ENCODE results near the gene SH2D4B.

The SH2D4B gene

GRCh38 chr10:80590585-80591125 is 53.0 kb downstream of the SH2D4B start:
- DNase-seq (ENCODE audit: low read depth): no peak

- DNase-seq (ENCODE audit: low read depth): no peak
Measured at GRCh38 chr10:80596391-80597257, 58.9 kb downstream of the SH2D4B start.

GRCh38 chr10:80598084-80598798 is 60.5 kb downstream of the SH2D4B start:
- DNase-seq (ENCODE audit: low read depth): no peak

DNA sequence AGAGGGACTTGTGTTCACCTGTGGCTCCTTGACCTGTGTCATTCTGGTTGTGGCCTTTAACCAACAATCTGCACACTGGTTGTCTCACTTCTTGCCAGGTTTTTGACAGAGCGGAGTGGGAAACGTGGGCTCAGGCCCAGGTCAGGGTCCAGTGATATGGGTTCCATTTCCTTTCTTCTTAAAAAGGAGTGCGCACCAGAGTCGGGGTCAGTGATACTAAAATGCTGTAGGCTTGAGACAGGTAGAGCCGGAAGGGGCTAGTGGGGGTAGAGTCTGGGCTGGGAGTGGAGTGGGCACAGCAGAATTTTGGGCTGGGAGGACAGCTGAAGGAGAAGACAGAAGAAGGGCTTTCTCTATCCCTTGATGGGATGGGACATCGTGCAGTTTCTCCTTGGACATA is 61.2 kb downstream of the SH2D4B start:
- no peak for DNase-seq (ENCODE audit: low read depth)

GRCh38 chr10:80599424-80599847 is 61.7 kb downstream of the SH2D4B start:
- no peak for DNase-seq (ENCODE audit: low read depth)

GRCh38 chr10:80600256-80600655 is 62.6 kb downstream of the SH2D4B start:
- DNase-seq (ENCODE audit: low read depth): no peak

GRCh38 chr10:80602881-80603280 is 65.2 kb downstream of the SH2D4B start:
- no peak for DNase-seq (ENCODE audit: low read depth)

DNA sequence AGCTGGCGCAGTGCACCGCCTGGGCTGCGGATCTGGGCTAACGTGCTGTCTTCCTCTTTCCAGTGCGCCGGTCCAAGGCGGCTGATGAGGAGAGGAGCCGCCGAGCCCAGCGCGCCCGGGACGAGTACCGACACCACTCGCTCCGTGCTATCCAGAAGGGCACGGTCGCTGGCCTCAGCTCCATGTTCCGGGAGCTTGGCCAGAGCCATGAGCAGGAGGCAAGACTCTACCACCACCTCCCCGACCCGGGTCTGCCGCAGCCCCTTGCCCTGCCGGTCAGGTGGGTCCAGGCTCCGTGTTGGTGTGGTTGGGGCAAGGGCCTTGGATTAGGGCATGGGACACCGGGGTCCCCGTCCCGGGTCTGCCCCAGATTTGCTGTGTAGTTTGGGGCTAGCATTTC is 65.8 kb downstream of the SH2D4B start:
- DNase-seq (ENCODE audit: low read depth): no peak

DNA sequence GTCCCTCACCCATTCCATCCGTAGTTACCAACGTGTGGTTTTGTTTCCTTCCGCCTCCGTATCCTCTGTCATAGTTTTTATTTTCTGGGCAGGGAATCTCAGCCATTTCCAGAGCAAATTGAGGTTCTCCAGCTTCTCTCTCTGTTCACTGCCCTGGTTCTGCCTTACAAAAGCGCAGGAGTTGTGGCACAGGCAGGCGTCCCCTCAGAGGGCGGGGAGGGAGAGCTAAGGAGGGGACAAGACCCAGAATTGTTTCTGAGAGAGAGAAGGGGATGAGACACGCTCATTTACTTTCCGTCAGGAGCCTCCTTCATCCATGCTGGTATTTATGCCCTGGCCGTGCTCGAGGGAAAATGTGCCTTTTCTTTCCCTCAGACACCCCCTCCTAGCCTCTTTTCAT is 71.0 kb downstream of the SH2D4B start:
- DNase-seq (ENCODE audit: low read depth): no peak

- DNase-seq (ENCODE audit: low read depth): no peak
Measured at GRCh38 chr10:80609331-80609730, 71.6 kb downstream of the SH2D4B start.

DNA sequence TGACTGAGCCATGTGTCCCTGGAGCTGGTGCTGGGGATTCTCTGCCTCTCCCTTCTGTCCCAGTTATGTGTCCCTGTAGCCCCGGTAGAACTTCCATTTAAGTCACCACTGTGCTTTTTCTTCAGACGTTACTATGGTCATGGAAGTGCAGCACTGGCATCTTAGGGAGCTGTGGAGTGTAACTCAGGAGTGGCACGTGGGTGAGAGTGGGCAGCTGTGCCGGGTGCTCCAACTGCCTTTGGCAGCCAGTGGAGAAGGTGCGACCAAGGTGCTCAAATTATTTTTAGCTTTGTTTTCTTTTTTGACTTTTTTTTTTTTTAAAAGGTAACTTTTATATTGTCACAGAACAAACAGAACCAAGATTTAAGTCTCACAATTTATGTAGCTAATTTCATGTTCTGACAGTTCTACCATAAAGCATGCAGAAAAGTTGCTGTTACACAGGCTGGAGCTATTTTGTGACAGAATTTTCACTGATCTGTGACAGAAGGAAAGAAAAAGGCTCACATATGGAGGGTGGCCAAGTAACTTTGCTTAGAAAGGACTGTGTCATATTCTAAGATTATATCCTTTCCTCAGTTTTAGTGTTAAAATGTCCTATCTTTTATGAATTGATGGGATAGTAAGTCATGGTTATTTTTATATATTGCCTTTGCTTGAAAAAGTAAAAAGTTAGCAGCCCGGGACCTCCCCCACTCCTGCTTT is 73.9 kb downstream of the SH2D4B start:
- no peak for DNase-seq (ENCODE audit: low read depth)

GRCh38 chr10:80612261-80612660 is 74.6 kb downstream of the SH2D4B start:
- no peak for DNase-seq (ENCODE audit: low read depth)

DNA sequence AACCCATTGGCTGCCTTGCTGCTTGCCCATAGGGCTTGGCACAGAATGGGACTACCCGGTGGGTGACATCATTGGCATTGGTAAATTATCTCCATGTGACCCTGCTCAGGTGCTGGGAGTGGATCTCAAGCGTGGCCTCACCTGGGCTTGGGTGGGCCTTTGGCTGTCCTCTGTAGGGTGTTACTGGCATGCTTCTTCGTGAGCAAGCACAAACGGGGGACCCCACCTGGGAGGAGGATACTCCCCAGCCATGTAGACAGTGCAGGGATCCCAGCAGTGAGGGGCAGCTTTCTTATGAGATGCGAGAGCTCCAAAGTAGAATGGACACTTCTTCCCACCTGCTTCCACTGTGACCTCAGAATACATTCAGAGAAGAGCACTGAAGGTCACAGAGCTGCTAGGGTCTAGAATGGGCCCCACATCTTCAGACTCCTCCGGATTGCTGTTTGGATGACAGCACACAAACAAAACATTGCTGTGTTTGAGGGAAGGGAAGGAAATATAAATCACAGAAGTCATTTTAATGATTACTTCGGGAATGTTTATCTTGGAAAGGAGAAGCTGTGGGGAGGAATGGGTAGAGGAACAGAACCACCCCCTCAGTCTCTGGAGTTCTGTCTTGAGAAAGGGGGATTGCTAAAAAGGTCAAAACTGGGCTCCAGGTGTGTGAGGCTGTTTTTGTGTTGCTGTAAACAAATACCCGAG is 75.9 kb downstream of the SH2D4B start:
- no peak for DNase-seq (ENCODE audit: low read depth)

- DNase-seq (ENCODE audit: low read depth): no peak
Measured at GRCh38 chr10:80614576-80615416, 77.1 kb downstream of the SH2D4B start.

DNA sequence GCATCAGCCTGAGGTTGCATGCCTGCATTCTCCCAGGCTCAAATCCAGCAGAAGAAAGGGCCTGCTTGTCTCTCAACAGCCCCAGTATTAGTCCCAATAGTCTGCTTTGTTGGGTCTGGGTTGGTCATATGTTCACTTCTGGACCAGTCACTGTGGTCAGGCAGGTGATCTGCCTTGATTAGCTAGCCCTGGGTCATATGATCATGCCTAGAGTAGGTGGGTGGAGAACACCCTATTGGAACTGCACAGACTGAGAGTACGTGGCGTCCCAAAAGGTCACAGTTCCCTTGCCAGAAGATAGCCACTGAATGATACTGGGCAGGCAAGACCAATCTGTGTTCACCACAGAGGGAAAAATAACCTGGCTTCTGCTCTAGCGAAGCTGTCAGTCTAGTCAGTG is 80.1 kb downstream of the SH2D4B start:
- no peak for DNase-seq (ENCODE audit: low read depth)

DNA sequence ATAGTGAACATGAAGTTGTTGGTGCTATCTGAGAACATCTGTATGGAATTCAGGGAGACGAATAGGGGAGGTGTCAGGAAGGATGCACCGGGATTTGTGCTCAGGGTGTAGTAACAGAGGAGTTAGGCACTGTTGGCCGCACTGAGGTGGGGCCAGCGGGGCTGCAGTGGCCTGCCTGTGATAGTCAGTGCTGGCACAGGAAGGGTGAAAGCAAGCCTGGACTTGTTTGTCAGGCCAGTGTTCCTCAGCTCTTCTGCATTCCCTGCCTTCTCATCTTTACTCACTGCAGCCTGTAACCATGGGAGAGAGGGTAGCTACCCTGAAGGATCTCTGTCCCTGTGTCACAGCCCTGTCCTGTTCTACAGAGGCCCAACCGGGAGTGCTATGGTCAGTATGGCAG is 81.3 kb downstream of the SH2D4B start:
- no peak for DNase-seq (ENCODE audit: low read depth)

- DNase-seq (ENCODE audit: low read depth): no peak
Measured at GRCh38 chr10:80622153-80622552, 84.5 kb downstream of the SH2D4B start.

DNA sequence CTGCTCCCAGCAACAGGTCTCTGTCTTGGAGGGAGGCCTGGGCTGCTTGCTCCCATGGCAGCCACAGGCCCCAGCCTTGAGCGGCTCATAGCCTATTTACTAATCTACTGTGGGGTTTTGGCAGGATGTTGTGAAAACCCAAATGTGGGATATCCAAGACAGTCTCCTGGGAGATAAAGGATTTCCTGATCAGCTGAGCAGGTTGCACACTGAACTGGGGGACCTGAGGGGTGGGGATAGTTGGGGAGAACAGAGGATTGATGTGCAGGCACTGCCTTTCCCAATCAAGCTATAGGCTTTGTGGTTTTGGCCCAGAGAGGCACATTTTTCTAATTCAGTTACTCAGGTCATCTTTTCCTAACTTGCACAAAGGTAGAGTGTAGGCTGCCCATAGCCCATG is 92.6 kb downstream of the SH2D4B start:
- no peak for DNase-seq (ENCODE audit: low read depth)

DNA sequence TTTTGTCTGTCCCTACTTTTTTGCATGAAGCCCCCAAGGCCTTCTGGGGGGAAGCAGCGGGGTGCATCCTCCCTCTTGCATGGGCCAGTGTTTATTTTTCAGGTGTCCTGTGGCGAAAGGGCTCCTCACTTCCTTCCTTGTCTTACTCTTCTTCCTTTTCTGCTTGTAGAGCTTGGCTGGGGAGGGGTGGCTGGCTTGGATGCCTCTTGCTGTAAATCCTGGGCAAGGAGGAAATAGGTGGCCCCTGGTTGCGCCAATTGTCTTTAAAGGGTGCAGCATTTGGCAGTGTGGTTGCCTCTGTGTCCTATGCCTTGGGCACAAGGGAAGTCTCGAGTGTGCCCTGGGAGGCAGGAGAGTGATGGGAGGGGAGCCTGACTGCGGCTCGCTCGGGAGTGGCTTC is 95.0 kb downstream of the SH2D4B start:
- DNase-seq (ENCODE audit: low read depth): no peak

DNA sequence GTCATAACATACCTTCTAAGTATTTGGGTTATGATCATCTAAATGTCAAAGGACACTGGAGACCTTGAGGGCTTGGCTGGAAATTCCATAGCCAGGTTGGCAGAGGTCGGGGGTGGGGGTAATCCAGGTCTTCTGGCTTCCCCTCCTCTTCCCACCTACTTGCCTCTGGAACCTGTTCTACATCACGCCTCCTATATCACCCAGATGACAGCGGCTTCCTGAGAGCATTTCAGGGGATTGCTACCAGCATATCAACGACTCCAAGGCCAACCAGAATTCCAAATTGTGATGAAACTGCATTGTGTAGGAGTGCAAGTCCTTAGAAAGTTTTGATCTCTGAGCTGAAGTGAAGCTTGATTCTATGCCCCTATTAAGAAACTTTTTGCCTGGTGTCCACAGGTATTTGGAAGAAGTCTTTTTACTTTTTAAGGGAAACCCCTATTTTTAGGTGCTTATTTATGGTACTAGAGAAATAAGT is 95.7 kb downstream of the SH2D4B start:
- no peak for DNase-seq (ENCODE audit: low read depth)

- DNase-seq (ENCODE audit: low read depth): no peak
Measured at GRCh38 chr10:80633910-80634309, 96.2 kb downstream of the SH2D4B start.
